Skeletal muscle tissue (tissue), 4 donors: ENCODE measurements around the gene CFL1. TPM values are rescaled to one million over a fixed set of nuclear protein-coding genes. Genes with fewer than 3 reads are reported as not detected.

Source experiments
- H3K27ac ChIP-seq: one replicate; pipeline ENCODE4 v1.7.0; 2013; ENCODE audit warnings: mild to moderate bottlenecking, low read depth, low read length, inconsistent platforms
- H3K27me3 ChIP-seq, 3 donors: one replicate each; pipeline ENCODE4 v1.7.0; 2013; ENCODE audit warnings: low read length in 3 of 3; ENCODE audit not compliant: control insufficient read depth in 3 of 3, insufficient read depth in 3 of 3
- H3K36me3 ChIP-seq, 3 donors: one replicate each; pipeline ENCODE4 v1.7.0; 2013; ENCODE audit warnings: low read length in 3 of 3; ENCODE audit not compliant: control insufficient read depth in 3 of 3, insufficient read depth in 3 of 3
- H3K4me1 ChIP-seq, 3 donors: one replicate each; pipeline ENCODE4 v1.7.0; 2013; ENCODE audit warnings: low read length in 3 of 3, mild to moderate bottlenecking in 3 of 3; ENCODE audit not compliant: control insufficient read depth in 3 of 3, insufficient read depth in 3 of 3
- H3K4me3 ChIP-seq, 3 donors: one replicate each; pipeline ENCODE4 v1.7.0; 2013; ENCODE audit warnings: low read length in 3 of 3
- H3K9ac ChIP-seq, 3 donors: one replicate each; pipeline ENCODE4 v1.7.0; 2013; ENCODE audit warnings: low read length in 3 of 3, mild to moderate bottlenecking in 3 of 3, moderate library complexity in 2 of 3, low read depth in 1 of 3
- H3K9me3 ChIP-seq, 3 donors: one replicate each; pipeline ENCODE4 v1.7.0; 2013; ENCODE audit warnings: low read length in 3 of 3; ENCODE audit not compliant: control insufficient read depth in 3 of 3
- total RNA-seq: library from RNA; depleted of rRNA; stranded (reverse); fragments of >200 nt; gene quantifications from one replicate; pipeline ENCODE4 v1.2.3, GENCODE V29; 2014
- donor health status: Osteomylitis.

Gene CFL1
- total RNA-seq, 1 donor from 2014 or later, result 275 TPM

- Histone ChIP-seq H3K9me3 (no peaks in the 10 kb centered on the region), H3K9ac (no peak overlapping the region), H3K4me1 (peaks cover 24 to 32% (median 27%) of the 10 kb centered on the region in 3 donors), H3K36me3 (peaks cover 16 to 32% (median 31%) of the 10 kb centered on the region in 3 donors), H3K4me3 (no peak overlapping the region), H3K27me3 (peaks cover 0 to 7% (median 0%) of the 10 kb centered on the region in 3 donors), H3K27ac (no peak overlapping the region)
These were observed 11.8 kb upstream of the CFL1 start for GRCh38 chr11:65869643-65870306.

DNA sequence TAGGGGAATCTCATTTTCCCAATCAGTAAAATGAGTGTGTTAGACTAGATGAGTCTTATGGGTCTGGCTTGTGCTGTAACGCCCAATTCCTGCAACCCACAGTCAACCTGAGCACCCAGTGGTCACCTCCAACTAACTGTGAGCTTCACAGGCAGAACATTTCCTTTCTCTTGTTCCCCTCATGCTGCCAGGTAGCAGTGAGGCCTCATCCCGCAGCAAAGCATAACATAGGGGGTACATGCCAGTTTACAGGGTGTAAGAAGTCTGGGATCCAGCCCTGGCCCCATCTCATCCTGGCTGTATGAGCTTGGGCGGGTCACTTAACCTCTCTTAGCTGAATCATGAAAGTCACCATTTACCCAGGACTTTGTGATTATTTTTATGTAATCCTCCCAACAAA, 10.9 kb upstream of the CFL1 start:
- Histone ChIP-seq H3K27ac (no peak overlapping the region), H3K27me3 (peaks cover 0 to 7% (median 0%) of the 10 kb centered on the region in 3 donors), H3K36me3 (peaks cover 25 to 40% (median 39%) of the 10 kb centered on the region in 3 donors), H3K9me3 (no peaks in the 10 kb centered on the region), H3K9ac (no peak overlapping the region), H3K4me1 (peaks cover 24 to 31% (median 27%) of the 10 kb centered on the region in 3 donors), H3K4me3 (no peak overlapping the region)

GRCh38 chr11:65868076-65868667, 10.2 kb upstream of the CFL1 start:
- H3K4me3 ChIP-seq, result no peak overlapping the region
- no peak overlapping the region for H3K9ac ChIP-seq
- peaks cover 19 to 24% (median 24%) of the 10 kb centered on the region in 3 donors for H3K4me1 ChIP-seq
- H3K9me3 ChIP-seq, result no peaks in the 10 kb centered on the region
- no peak overlapping the region for H3K27ac ChIP-seq
- peaks cover 32 to 48% (median 46%) of the 10 kb centered on the region in 3 donors for H3K36me3 ChIP-seq
- H3K27me3 ChIP-seq, result peaks cover 0 to 6% (median 0%) of the 10 kb centered on the region in 3 donors

DNA sequence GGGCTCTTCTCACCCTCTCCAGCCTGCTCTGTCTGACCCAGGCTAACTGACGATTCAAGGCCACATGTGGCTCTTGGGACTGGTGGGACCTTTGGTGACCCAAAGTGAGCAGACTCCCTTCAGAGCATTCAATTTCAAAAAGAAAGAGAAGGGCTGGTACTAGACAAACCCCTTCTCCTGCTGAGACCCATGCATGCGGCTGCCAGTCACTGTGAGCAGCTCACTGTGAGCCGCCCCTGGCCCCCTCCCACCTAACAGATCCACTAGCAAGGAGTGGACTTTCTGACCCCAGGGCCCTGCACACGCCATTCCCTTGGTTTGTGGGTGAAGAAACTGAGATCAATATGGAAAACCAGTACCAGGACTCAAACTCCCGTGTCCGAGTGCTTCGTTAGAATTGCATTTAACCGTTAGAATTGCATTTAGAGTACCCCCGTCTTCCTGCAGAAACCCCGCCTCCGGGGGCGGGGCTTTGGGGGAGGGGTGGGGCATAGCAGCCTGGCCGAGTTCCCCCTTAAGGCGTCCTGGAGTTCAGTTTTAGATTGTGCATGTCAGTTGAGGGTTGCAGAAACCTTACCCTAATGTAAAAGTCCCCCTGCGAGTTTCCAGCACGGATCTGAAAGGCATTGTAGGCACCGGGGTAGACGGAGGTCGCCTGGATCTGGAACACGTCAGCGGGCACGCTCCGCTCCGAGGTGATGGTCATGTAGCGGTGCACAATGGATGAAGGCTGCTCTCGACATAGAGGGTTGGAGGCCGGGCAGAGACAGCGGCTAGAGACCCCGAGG, 9.5 kb upstream of the CFL1 start:
- H3K4me1 ChIP-seq, result peaks cover 16 to 24% (median 21%) of the 10 kb centered on the region in 3 donors
- peaks cover 38 to 55% (median 53%) of the 10 kb centered on the region in 3 donors for H3K36me3 ChIP-seq
- peaks cover 0 to 3% (median 0%) of the 10 kb centered on the region in 3 donors for H3K27me3 ChIP-seq
- no peaks in the 10 kb centered on the region for H3K9me3 ChIP-seq
- no peak overlapping the region for H3K27ac ChIP-seq
- no peak overlapping the region for H3K4me3 ChIP-seq
- H3K9ac ChIP-seq, result no peak overlapping the region

- Histone ChIP-seq H3K27me3 (peaks cover 0 to under 1% (median 0%) of the 10 kb centered on the region in 3 donors), H3K9ac (no peak overlapping the region), H3K36me3 (peaks cover 46 to 63% (median 60%) of the 10 kb centered on the region in 3 donors), H3K27ac (no peak overlapping the region), H3K4me1 (peaks cover 18 to 26% (median 25%) of the 10 kb centered on the region in 3 donors), H3K9me3 (no peaks in the 10 kb centered on the region), H3K4me3 (no peak overlapping the region)
These were observed 8.7 kb upstream of the CFL1 start for GRCh38 chr11:65866509-65867283.

- Histone ChIP-seq H3K9ac (no peak overlapping the region), H3K36me3 (peaks cover 47 to 64% (median 60%) of the 10 kb centered on the region in 3 donors), H3K4me1 (peaks cover 18 to 26% (median 25%) of the 10 kb centered on the region in 3 donors), H3K9me3 (no peaks in the 10 kb centered on the region), H3K27ac (no peak overlapping the region), H3K27me3 (no peaks in the 10 kb centered on the region), H3K4me3 (no peak overlapping the region)
These were observed 7.7 kb upstream of the CFL1 start for GRCh38 chr11:65865550-65866172.

DNA sequence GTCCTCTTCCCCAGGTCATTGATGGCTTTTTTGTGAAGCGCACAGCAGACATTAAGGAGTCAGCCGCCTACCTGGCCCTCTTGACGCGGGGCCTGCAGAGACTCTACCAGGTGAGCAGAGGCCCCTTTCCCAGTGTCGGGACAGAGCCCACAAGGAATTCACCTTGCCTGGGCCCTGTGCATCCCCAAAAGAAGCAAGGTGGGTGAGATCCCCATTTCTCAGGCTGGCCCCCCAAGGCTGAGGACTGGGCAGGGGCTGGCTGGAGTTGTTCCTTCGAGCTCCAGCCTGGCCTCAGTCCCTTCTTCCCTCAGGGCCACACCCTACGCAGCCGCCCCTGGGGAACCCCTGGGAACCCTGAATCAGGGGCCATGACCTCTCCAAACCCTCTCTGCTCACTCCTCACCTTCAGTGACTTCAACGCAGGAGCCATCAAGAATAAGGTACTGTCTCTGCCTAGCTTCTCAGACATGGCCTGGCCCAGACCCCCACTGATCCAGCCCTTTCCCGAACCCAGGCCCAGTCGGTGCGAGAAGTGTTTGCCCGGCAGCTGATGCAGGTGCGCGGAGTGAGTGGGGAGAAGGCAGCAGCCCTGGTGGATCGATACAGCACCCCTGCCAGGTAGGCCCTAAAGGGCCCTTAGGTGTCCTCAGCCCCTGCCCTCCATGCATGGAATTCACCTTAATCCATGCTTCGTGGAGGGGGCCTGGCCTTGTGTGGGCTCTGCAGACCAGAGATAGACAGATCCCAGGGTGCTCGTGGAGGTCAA, 6.9 kb upstream of the CFL1 start:
- H3K9me3 ChIP-seq, result no peaks in the 10 kb centered on the region
- no peak overlapping the region for H3K27ac ChIP-seq
- no peaks in the 10 kb centered on the region for H3K27me3 ChIP-seq
- H3K9ac ChIP-seq, result no peak overlapping the region
- H3K36me3 ChIP-seq, result peaks cover 47 to 64% (median 60%) of the 10 kb centered on the region in 3 donors
- H3K4me1 ChIP-seq, result peaks cover 18 to 25% (median 21%) of the 10 kb centered on the region in 3 donors
- no peak overlapping the region for H3K4me3 ChIP-seq

GRCh38 chr11:65863889-65864705, 6.1 kb upstream of the CFL1 start:
- Histone ChIP-seq H3K27me3 (no peaks in the 10 kb centered on the region), H3K27ac (no peak overlapping the region), H3K9me3 (no peaks in the 10 kb centered on the region), H3K4me1 (peaks cover 23 to 33% (median 25%) of the 10 kb centered on the region in 3 donors), H3K9ac (no peak overlapping the region), H3K36me3 (peaks cover 47 to 62% (median 57%) of the 10 kb centered on the region in 3 donors), H3K4me3 (no peak overlapping the region)
